IMR-90 (cell line): Measurements from ENCODE around the gene NET1. TPM values are rescaled to one million over a fixed set of nuclear protein-coding genes. Genes with fewer than 3 reads are reported as not detected.

Experiments
- ATAC-seq: fragments of 200-7000 bp; cut with Tn5 transposase; 2 replicates; pipeline ENCODE4 v1.9.1; 2020; ENCODE audit warnings: low read depth, mild to moderate bottlenecking, moderate library complexity
- BruUV-seq: library from RNA; stranded (reverse); fragments of 400-500 nt; replicated peaks from 2 replicates; lab custom pipeline; 2021; lab: Mats Ljungman, UMichigan
- CTCF ChIA-PET: fragments of 300-600 bp; formaldehyde crosslinking; extraction: SDS; loops from one replicate; lab custom pipeline; 2021; ENCODE audit warnings: antibody characterized with exemption; lab: Yijun Ruan, JAX
- POLR2A ChIA-PET: fragments of 300-600 bp; sonication (Branson Sonifier 250); formaldehyde crosslinking; loops from one replicate; lab custom pipeline; 2022; ENCODE audit warnings: antibody characterized with exemption; ENCODE audit not compliant: unreplicated experiment; lab: Charles Lee
- DNase-seq: peaks from one replicate; pipeline ENCODE4 v3.0.0; 2013
- H2AFZ ChIP-seq: replicated peaks from 2 replicates; pipeline ENCODE3; 2013; ENCODE audit warnings: low read length, mild to moderate bottlenecking; ENCODE audit not compliant: poor library complexity
- H2AK5ac ChIP-seq: 2 replicates; pipeline ENCODE4 v1.6.1; 2013; ENCODE audit warnings: low read depth, low read length, inconsistent platforms
- H2AK9ac ChIP-seq: replicated peaks from 2 replicates; pipeline ENCODE3; 2013; ENCODE audit warnings: mild to moderate bottlenecking, low read depth, low read length, moderate library complexity; ENCODE audit not compliant: poor library complexity
- H2BK120ac ChIP-seq: 2 replicates; pipeline ENCODE4 v1.6.1; 2013; ENCODE audit warnings: low read depth, low read length, inconsistent platforms
- H2BK15ac ChIP-seq: 3 replicates; pipeline ENCODE4 v1.6.1; 2013; ENCODE audit warnings: low read depth, low read length, inconsistent platforms
- H2BK20ac ChIP-seq: 2 replicates; pipeline ENCODE4 v1.6.1; 2013; ENCODE audit warnings: low read depth, mild to moderate bottlenecking, inconsistent platforms, low read length, moderate library complexity
- H2BK5ac ChIP-seq: 2 replicates; pipeline ENCODE4 v1.6.1; 2013; ENCODE audit warnings: mild to moderate bottlenecking, low read depth, low read length, inconsistent platforms; ENCODE audit not compliant: poor library complexity, severe bottlenecking
- H3K14ac ChIP-seq: replicated peaks from 2 replicates; pipeline ENCODE4 v1.6.1; 2013; ENCODE audit warnings: low read depth, low read length, inconsistent platforms
- H3K18ac ChIP-seq: 2 replicates; pipeline ENCODE4 v1.6.1; 2013; ENCODE audit warnings: low read depth, low read length, control low read depth
- H3K23ac ChIP-seq: 2 replicates; pipeline ENCODE4 v1.6.1; 2013; ENCODE audit warnings: low read depth, low read length, inconsistent platforms
- H3K27ac ChIP-seq: 2 replicates; pipeline ENCODE4 v1.5.1; 2013; ENCODE audit warnings: mild to moderate bottlenecking, control low read depth, low read length; ENCODE audit not compliant: insufficient read depth
- H3K27me3 ChIP-seq: 2 replicates; pipeline ENCODE4 v1.6.1; 2013; ENCODE audit warnings: low read length; ENCODE audit not compliant: control insufficient read depth, insufficient read depth
- H3K36me3 ChIP-seq: 2 replicates; pipeline ENCODE4 v1.6.1; 2013; ENCODE audit warnings: low read length, mixed read lengths; ENCODE audit not compliant: control insufficient read depth, insufficient read depth
- H3K4ac ChIP-seq: 2 replicates; pipeline ENCODE4 v1.6.1; 2013; ENCODE audit warnings: low read depth, low read length, inconsistent platforms
- H3K4me1 ChIP-seq: 2 replicates; pipeline ENCODE4 v1.6.1; 2013; ENCODE audit warnings: low read length, mixed read lengths; ENCODE audit not compliant: control insufficient read depth, insufficient read depth
- H3K4me2 ChIP-seq: 2 replicates; pipeline ENCODE4 v1.6.1; 2013; ENCODE audit warnings: low read depth, mild to moderate bottlenecking, control low read depth, low read length, moderate library complexity
- H3K4me3 ChIP-seq: 2 replicates; pipeline ENCODE4 v1.5.1; 2013; ENCODE audit warnings: low read depth, mild to moderate bottlenecking, control low read depth, low read length, moderate library complexity; ENCODE audit not compliant: insufficient read depth
- H3K56ac ChIP-seq: 2 replicates; pipeline ENCODE4 v1.6.1; 2013; ENCODE audit warnings: low read length, inconsistent platforms; ENCODE audit not compliant: insufficient read depth; ENCODE audit errors: extremely low read depth
- H3K79me1 ChIP-seq, 2 experiments: 2 replicates each; pipeline ENCODE4 v1.6.1; 2013; ENCODE audit warnings: low read length in 2 of 2, inconsistent platforms in 1 of 2, low read depth in 1 of 2
- H3K9ac ChIP-seq: 2 replicates; pipeline ENCODE4 v1.6.1; 2013; ENCODE audit warnings: low read depth, low read length, control low read depth
- H3K9me1 ChIP-seq: 2 replicates; pipeline ENCODE4 v1.6.1; 2013; ENCODE audit warnings: low read length, inconsistent platforms; ENCODE audit not compliant: insufficient read depth
- H3K9me3 ChIP-seq: 2 replicates; pipeline ENCODE4 v1.6.1; 2013; ENCODE audit warnings: low read length; ENCODE audit not compliant: control insufficient read depth, insufficient read depth
- H4K20me1 ChIP-seq: 2 replicates; pipeline ENCODE4 v1.6.1; 2013; ENCODE audit warnings: low read length, inconsistent platforms; ENCODE audit not compliant: insufficient read depth
- H4K5ac ChIP-seq: 2 replicates; pipeline ENCODE4 v1.6.1; 2013; ENCODE audit warnings: mild to moderate bottlenecking, low read depth, low read length, control low read depth
- H4K8ac ChIP-seq, 2 experiments: 2 replicates each; pipeline ENCODE4 v1.6.1; 2013; ENCODE audit warnings: low read depth in 2 of 2, low read length in 2 of 2, control low read depth in 1 of 2, inconsistent platforms in 1 of 2
- H4K91ac ChIP-seq: 2 replicates; pipeline ENCODE4 v1.6.1; 2013; ENCODE audit warnings: low read depth, low read length, inconsistent platforms; ENCODE audit not compliant: insufficient read depth
- BHLHE40 ChIP-seq: fragments of 150-350 bp; IDR thresholded peaks from 2 replicates; pipeline ENCODE4 v1.6.1; 2016; ENCODE audit warnings: mild to moderate bottlenecking, low read depth, low read length
- CEBPB ChIP-seq: IDR thresholded peaks from 2 replicates; pipeline ENCODE4 v1.6.1; 2012; ENCODE audit warnings: low read depth, low read length, improper control_type of control experiment
- CHD1 ChIP-seq: IDR thresholded peaks from 2 replicates; pipeline ENCODE4 v1.6.1; 2012; ENCODE audit warnings: low read depth, low read length, improper control_type of control experiment
- CTCF ChIP-seq: conservative IDR thresholded peaks from 2 replicates; pipeline ENCODE4 v1.5.1; 2012; ENCODE audit warnings: mild to moderate bottlenecking, low read depth, low read length, improper control_type of control experiment
- FOS ChIP-seq: fragments of 150-350 bp; IDR thresholded peaks from 2 replicates; pipeline ENCODE4 v1.6.1; 2016; ENCODE audit warnings: low read depth, low read length
- MAFK ChIP-seq: IDR thresholded peaks from 2 replicates; pipeline ENCODE4 v1.6.1; 2012; ENCODE audit warnings: low read depth, low read length, improper control_type of control experiment
- MAZ ChIP-seq: IDR thresholded peaks from 2 replicates; pipeline ENCODE4 v1.6.1; 2012; ENCODE audit warnings: low read depth, mild to moderate bottlenecking, low read length, improper control_type of control experiment, moderate library complexity, borderline replicate concordance
- MXI1 ChIP-seq: IDR thresholded peaks from 2 replicates; pipeline ENCODE4 v1.6.1; 2012; ENCODE audit warnings: low read depth, mild to moderate bottlenecking, low read length, moderate library complexity, borderline replicate concordance
- NFE2L2 ChIP-seq: fragments of 150-350 bp; IDR thresholded peaks from 2 replicates; pipeline ENCODE4 v1.6.1; 2016; ENCODE audit warnings: low read depth, mild to moderate bottlenecking, low read length
- POLR2A ChIP-seq: IDR thresholded peaks from 2 replicates; pipeline ENCODE4 v1.6.1; 2012; ENCODE audit warnings: mild to moderate bottlenecking, low read depth, low read length
- RAD21 ChIP-seq: IDR thresholded peaks from 2 replicates; pipeline ENCODE4 v1.6.1; 2012; ENCODE audit warnings: low read length, improper control_type of control experiment
- RCOR1 ChIP-seq: IDR thresholded peaks from 2 replicates; pipeline ENCODE4 v1.6.1; 2012; ENCODE audit warnings: mild to moderate bottlenecking, low read length, improper control_type of control experiment; ENCODE audit not compliant: insufficient replicate concordance
- RFX5 ChIP-seq: IDR thresholded peaks from 2 replicates; pipeline ENCODE4 v1.8.0; 2012; ENCODE audit warnings: low read depth, mild to moderate bottlenecking, low read length, moderate library complexity
- SMC3 ChIP-seq: fragments of 150-350 bp; IDR thresholded peaks from 2 replicates; pipeline ENCODE4 v1.6.1; 2016; ENCODE audit warnings: low read depth, mild to moderate bottlenecking, antibody characterized with exemption, low read length, moderate library complexity
- USF2 ChIP-seq: fragments of 150-350 bp; IDR thresholded peaks from 2 replicates; pipeline ENCODE4 v1.6.1; 2017; ENCODE audit warnings: mild to moderate bottlenecking, antibody characterized with exemption, low read length, low read depth
- WGBS, 2 experiments: methylation state at CpG; one replicate each; pipeline versions ENCODE4 v1.1.5 to v1.1.7; 2013; ENCODE audit warnings: missing lambda C conversion rate in 2 of 2; ENCODE audit not compliant: insufficient read length in 1 of 2; ENCODE audit errors: extremely low coverage in 2 of 2; 5-methylcytosine and 5-hydroxymethylcytosine counted together
- dilution Hi-C: fragments of 300-500 bp; cut with HindIII; formaldehyde crosslinking; loops from one replicate; pipeline ENCODE4 v1.14.3; 2018; ENCODE audit warnings: low sequenced_read_pairs; ENCODE audit not compliant: unreplicated experiment
- in situ Hi-C: fragments of 300-500 bp; cut with MboI; formaldehyde crosslinking; loops from 3 replicates; pipeline ENCODE4 v1.14.3; 2019; ENCODE audit warnings: low sequenced_read_pairs, inconsistent platforms, mixed read lengths
- intact Hi-C: fragments of 100-400 bp; cut with micrococcal nuclease; formaldehyde crosslinking; loops from 2 replicates; pipeline ENCODE4 v1.10.0; 2022
- polyA plus RNA-seq, 3 experiments: library from polyadenylated mRNA; depleted of rRNA; stranded (reverse); fragments of >200 nt; gene quantifications; 2 replicates each; pipeline ENCODE4 v1.2.3, GENCODE V29; 2012; ENCODE audit warnings: low replicate concordance in 1 of 3
- total RNA-seq: library from RNA; depleted of rRNA; stranded (reverse); fragments of >200 nt; gene quantifications from 2 replicates; pipeline ENCODE4 v1.2.3, GENCODE V29; 2012
- TF ChIP-seq, protein P1 (sequence below): fragments of 150-350 bp; IDR thresholded peaks from 2 replicates; pipeline ENCODE4 v1.6.1; 2016; ENCODE audit warnings: low read depth, mild to moderate bottlenecking, low read length, moderate library complexity, borderline replicate concordance

NET1 gene
- total and polyA plus RNA-seq, 2 of the 4 experiments (the other 2 are of a cell fraction) = 20.0 to 54.7 TPM

GRCh38 chr10:5428133-5428532, 15.8 kb downstream of the NET1 start:
- in situ Hi-C loops = no loop called here
- POLR2A ChIA-PET = no interaction called here
- no peak overlapping the region for H3K18ac ChIP-seq
- no peak overlapping the region for H3K56ac ChIP-seq
- H2AK5ac ChIP-seq = no peak overlapping the region
- intact Hi-C loops = no loop called here
- DNase-seq = no peak
- H3K4me1 ChIP-seq = peaks cover 3% of the 10 kb centered on the region
- H2BK5ac ChIP-seq = no peak overlapping the region
- peak overlapping the region; percentile 56 for H3K23ac ChIP-seq
- no peaks in the 10 kb centered on the region for H3K27me3 ChIP-seq
- no peak overlapping the region for H2AK9ac ChIP-seq
- H4K20me1 ChIP-seq = no peaks in the 10 kb centered on the region
- no peak overlapping the region for H3K9ac ChIP-seq
- no peak for ATAC-seq
- no TSS peak for BruUV-seq
- dilution Hi-C loops = no loop called here
- no peak overlapping the region for H2BK15ac ChIP-seq
- H3K4ac ChIP-seq = no peak overlapping the region
- H2BK120ac ChIP-seq = no peak overlapping the region
- no peak overlapping the region; the same call in 1 of the 2 replicates for H4K5ac ChIP-seq
- no peaks in the 10 kb centered on the region for H3K36me3 ChIP-seq
- TF ChIP-seq USF2 (no peak), MAFK (no peak), MAZ (no peak), CTCF (no peak), RCOR1 (no peak), MXI1 (no peak), CEBPB (no peak), FOS (no peak), NFE2L2 (no peak), POLR2A (no peak), BHLHE40 (no peak), SMC3 (no peak), CHD1 (no peak), RFX5 (no peak), RAD21 (no peak)
- TF ChIP-seq, protein P1, sequence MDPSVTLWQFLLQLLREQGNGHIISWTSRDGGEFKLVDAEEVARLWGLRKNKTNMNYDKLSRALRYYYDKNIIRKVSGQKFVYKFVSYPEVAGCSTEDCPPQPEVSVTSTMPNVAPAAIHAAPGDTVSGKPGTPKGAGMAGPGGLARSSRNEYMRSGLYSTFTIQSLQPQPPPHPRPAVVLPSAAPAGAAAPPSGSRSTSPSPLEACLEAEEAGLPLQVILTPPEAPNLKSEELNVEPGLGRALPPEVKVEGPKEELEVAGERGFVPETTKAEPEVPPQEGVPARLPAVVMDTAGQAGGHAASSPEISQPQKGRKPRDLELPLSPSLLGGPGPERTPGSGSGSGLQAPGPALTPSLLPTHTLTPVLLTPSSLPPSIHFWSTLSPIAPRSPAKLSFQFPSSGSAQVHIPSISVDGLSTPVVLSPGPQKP = no peak
- peak overlapping the region; percentile 40; the same call in 1 of the 2 replicates for H3K14ac ChIP-seq
- H4K8ac ChIP-seq = peak overlapping the region in 1 of 2 experiments; percentile 33; a peak in 1 of 4 replicates
- WGBS, 2 experiments = no CpG with 5 or more reads among the region's 2 CpGs
- H3K79me1 ChIP-seq = peaks cover 16 to 32% of the 10 kb centered on the region in 2 experiments; a peak in 3 of 4 replicates
- H3K9me3 ChIP-seq = no peaks in the 10 kb centered on the region; the same call in 1 of the 2 replicates
- H3K4me2 ChIP-seq = no peak overlapping the region
- no peak overlapping the region for H4K91ac ChIP-seq
- CTCF ChIA-PET = interaction anchor here (0.7 to 1.8 kb wide), 2 partner anchors 9 to 15 kb away, joined by 3 to 6 read pairs; no protein-coding TSS in a partner anchor
- no peaks in the 10 kb centered on the region for H3K9me1 ChIP-seq
- H3K27ac ChIP-seq = no peak overlapping the region
- no peak overlapping the region for H2AFZ ChIP-seq
- H3K4me3 ChIP-seq = no peak overlapping the region
- H2BK20ac ChIP-seq = no peak overlapping the region
